PC-3 (cell line): ENCODE results near the gene TRMT10C. TPM values are rescaled to one million over a fixed set of nuclear protein-coding genes. Genes with fewer than 3 reads are reported as not detected.
A peak's percentile ranks its signal among the peaks of the same experiment; 100 is the strongest.

ENCODE experiments used
- ATAC-seq: fragments of 200-7000 bp; cut with Tn5 transposase; 2 replicates; pipeline ENCODE4 v1.9.1; 2020; ENCODE audit warnings: mild to moderate bottlenecking, moderate library complexity
- Bru-seq: library from RNA; stranded (reverse); fragments of 400-500 nt; gene quantifications from one replicate; lab custom pipeline; 2021; lab: Mats Ljungman, UMichigan
- BruChase-seq, 2 experiments: library from RNA; stranded (reverse); fragments of 400-500 nt; gene quantifications; one replicate each; lab custom pipeline; 2021; lab: Mats Ljungman, UMichigan
- BruUV-seq: library from RNA; stranded (reverse); fragments of 400-500 nt; replicated peaks from 2 replicates; lab custom pipeline; 2021; lab: Mats Ljungman, UMichigan
- CTCF ChIA-PET: fragments of 300-600 bp; sonication (Branson Sonifier 250); formaldehyde crosslinking; loops from one replicate; lab custom pipeline; 2022; ENCODE audit warnings: antibody characterized with exemption; lab: Charles Lee
- POLR2A ChIA-PET: fragments of 300-600 bp; sonication (Branson Sonifier 250); formaldehyde crosslinking; loops from one replicate; lab custom pipeline; 2022; ENCODE audit warnings: antibody characterized with exemption; ENCODE audit not compliant: unreplicated experiment; lab: Charles Lee
- DNase-seq: peaks from one replicate; pipeline ENCODE4 v3.0.0-alpha.2; 2015
- H2AFZ ChIP-seq: fragments of 300-600 bp; sonication (generic); 2 replicates; pipeline ENCODE4 v1.6.0; 2016; ENCODE audit warnings: antibody characterized with exemption, low read length
- H3F3A ChIP-seq: fragments of 300-600 bp; sonication (generic); one replicate; pipeline ENCODE4 v1.6.0; 2017; ENCODE audit warnings: antibody characterized with exemption, low read length, control low read depth, mild to moderate bottlenecking; ENCODE audit not compliant: unreplicated experiment
- H3K27ac ChIP-seq: fragments of 300-600 bp; sonication (generic); 2 replicates; pipeline ENCODE4 v1.5.1; 2016; ENCODE audit warnings: mild to moderate bottlenecking, low read length
- H3K27me3 ChIP-seq: fragments of 300-600 bp; sonication (generic); 2 replicates; pipeline ENCODE4 v1.6.1; 2016; ENCODE audit warnings: low read length, mixed read lengths
- H3K36me3 ChIP-seq: fragments of 300-600 bp; sonication (generic); 2 replicates; pipeline ENCODE4 v1.6.1; 2016; ENCODE audit warnings: low read depth, mixed run types, low read length, mixed read lengths
- H3K4me1 ChIP-seq: fragments of 300-600 bp; sonication (generic); 2 replicates; pipeline ENCODE4 v1.5.1; 2016; ENCODE audit warnings: low read length; ENCODE audit not compliant: insufficient read depth
- H3K4me2 ChIP-seq: fragments of 300-600 bp; sonication (generic); 2 replicates; pipeline ENCODE4 v1.6.0; 2016; ENCODE audit warnings: low read length
- H3K4me3 ChIP-seq: fragments of 300-600 bp; sonication (generic); 2 replicates; pipeline ENCODE4 v1.5.1; 2016; ENCODE audit warnings: mild to moderate bottlenecking, low read length, mixed read lengths
- H3K79me2 ChIP-seq: fragments of 300-600 bp; sonication (generic); 2 replicates; pipeline ENCODE4 v1.6.1; 2017; ENCODE audit warnings: low read length, mixed read lengths
- H3K9ac ChIP-seq: fragments of 300-600 bp; sonication (generic); 2 replicates; pipeline ENCODE4 v1.6.0; 2016; ENCODE audit warnings: mild to moderate bottlenecking, low read length
- H3K9me2 ChIP-seq: fragments of 300-600 bp; sonication (generic); replicated peaks from 2 replicates; pipeline ENCODE4 v1.6.1; 2016; ENCODE audit warnings: mixed run types, low read length, mixed read lengths
- H3K9me3 ChIP-seq: fragments of 300-600 bp; sonication (generic); 2 replicates; pipeline ENCODE4 v1.6.1; 2016; ENCODE audit warnings: low read length, mixed read lengths
- H4K20me1 ChIP-seq: fragments of 300-600 bp; sonication (generic); 2 replicates; pipeline ENCODE4 v1.6.1; 2016; ENCODE audit warnings: low read length, mixed read lengths
- CTCF ChIP-seq: fragments of 300-600 bp; sonication (generic); conservative IDR thresholded peaks from 2 replicates; pipeline ENCODE4 v1.5.1; 2017; ENCODE audit warnings: antibody characterized with exemption, low read depth, mild to moderate bottlenecking, low read length
- EZH2 ChIP-seq: fragments of 300-600 bp; sonication (generic); IDR thresholded peaks from one replicate; pipeline ENCODE4 v1.6.1; 2017; ENCODE audit warnings: antibody characterized with exemption, mild to moderate bottlenecking, low read length; ENCODE audit not compliant: unreplicated experiment
- EZH2phosphoT487 ChIP-seq: fragments of 300-600 bp; sonication (generic); IDR thresholded peaks from 2 replicates; pipeline ENCODE4 v1.6.1; 2018; ENCODE audit warnings: mild to moderate bottlenecking, antibody characterized with exemption, low read length, borderline replicate concordance
- intact Hi-C: fragments of 100-400 bp; cut with micrococcal nuclease; formaldehyde crosslinking; loops from 2 replicates; pipeline ENCODE4 v1.9.0; 2023
- long read RNA-seq: library from polyadenylated mRNA; unstranded; transcript quantifications from one replicate; pipeline ENCODE4 v2.0.0, GENCODE V29; 2021; ENCODE audit not compliant: unreplicated experiment
- total RNA-seq: library from RNA; depleted of rRNA; stranded (reverse); fragments of >200 nt; gene quantifications from 2 replicates; pipeline ENCODE4 v1.2.3, GENCODE V29; 2014; rRNA removed

TRMT10C gene
- 31.7 and 35.2 TPM in 2 replicates for total RNA-seq
- Bru-seq, nascent RNA, result percentile 95 among the genes with signal in this experiment
- percentile 92 among the genes with signal in this experiment for BruChase-seq, experiment 1, labeled RNA remaining after a 6-hour chase
- BruChase-seq, experiment 2, labeled RNA remaining after a 2-hour chase, result percentile 98 among the genes with signal in this experiment
- long read RNA-seq, transcript TRMT10C-201 (2 exons, 1,819 nt), result major isoform, 71 of 76 reads
- long read RNA-seq, partial matches to known transcripts, result 0 of 76 reads
- long read RNA-seq, other reads (novel, unspliced or antisense), result 5 of 76 reads

- H3K9ac ChIP-seq, result peak within 1 kb of the TSS; percentile 96
- H3K79me2 ChIP-seq, result peaks cover 50% of the 10 kb centered on the region
- DNase-seq, result peak; percentile 97
- H3F3A ChIP-seq, result no peaks in the 10 kb centered on the region
- no peak for TF ChIP-seq EZH2phosphoT487
- no peak for TF ChIP-seq EZH2
- TF ChIP-seq CTCF, result no peak
- TSS peak; percentile 74 for BruUV-seq
- peak; percentile 99 for ATAC-seq
- H3K9me2 ChIP-seq, result no peaks in the 10 kb centered on the region
- peak within 1 kb of the TSS; percentile 96 for H3K4me3 ChIP-seq
- H3K4me2 ChIP-seq, result peak within 1 kb of the TSS; percentile 98
- peaks cover 23% of the 10 kb centered on the region for H3K36me3 ChIP-seq
- peak within 1 kb of the TSS; percentile 40 for H3K27ac ChIP-seq
- H4K20me1 ChIP-seq, result peaks cover 25% of the 10 kb centered on the region
- peaks cover 15% of the 10 kb centered on the region for H3K4me1 ChIP-seq
- H2AFZ ChIP-seq, result peak within 1 kb of the TSS; percentile 89
- ChIA-PET CTCF (no interaction called here), POLR2A (interaction anchor here (0.5 to 1.2 kb wide), 3 partner anchors 12 to 1265 kb away, joined by 3 to 7 read pairs (median 3); no protein-coding TSS in a partner anchor)
- H3K9me3 ChIP-seq, result no peaks in the 10 kb centered on the region
- H3K27me3 ChIP-seq, result no peaks in the 10 kb centered on the region
- intact Hi-C loops, result loop anchor here (2.0 kb wide), 1 partner anchor 49 kb away; the partner anchor contains the start of gene SENP7
Observed at GRCh38 chr3:101561630-101562328, at the start of gene TRMT10C. TRMT10C (plus strand) TSS chr3:101561868; CDS start chr3:101564782, 2,914 bp downstream.

GRCh38 chr3:101512396-101512645, 49.3 kb upstream of the TRMT10C start:
- Histone ChIP-seq H3K36me3 (no peaks in the 10 kb centered on the region), H3K9me3 (no peaks in the 10 kb centered on the region), H3K4me2 (peak overlapping the region; percentile 76), H3K4me3 (peak overlapping the region; percentile 70), H3K4me1 (peaks cover 30% of the 10 kb centered on the region), H3K79me2 (peaks cover 17% of the 10 kb centered on the region), H3K27ac (peak overlapping the region; percentile 67), H4K20me1 (no peaks in the 10 kb centered on the region), H2AFZ (peak overlapping the region; percentile 80), H3K9me2 (no peaks in the 10 kb centered on the region), H3F3A (no peaks in the 10 kb centered on the region), H3K9ac (peak overlapping the region; percentile 77), H3K27me3 (no peaks in the 10 kb centered on the region)
- TF ChIP-seq CTCF (no peak), EZH2phosphoT487 (no peak), EZH2 (no peak)
- intact Hi-C loops, result loop anchor here (1.0 to 5.0 kb wide), 4 partner anchors 48 to 283 kb away; partner anchors contain the start of gene TRMT10C
- CTCF ChIA-PET, result interaction anchor here (0.9 kb wide), 1 partner anchor 130 kb away, joined by 4 read pairs; no protein-coding TSS in a partner anchor
- BruUV-seq, result TSS peak; percentile 83
- ATAC-seq, result no peak
- no peak for DNase-seq
- POLR2A ChIA-PET, result interaction anchor here (0.6 kb wide), 1 partner anchor 316 kb away, joined by 8 read pairs; no protein-coding TSS in a partner anchor
